ENCODE results near the gene ABLIM3. TPM values are rescaled to one million over a fixed set of nuclear protein-coding genes. Genes with fewer than 3 reads are reported as not detected.

Gene ABLIM3
- total RNA-seq, 4 donors from 2014 or later = 55.1 to 320 (median 94.2) TPM

DNA sequence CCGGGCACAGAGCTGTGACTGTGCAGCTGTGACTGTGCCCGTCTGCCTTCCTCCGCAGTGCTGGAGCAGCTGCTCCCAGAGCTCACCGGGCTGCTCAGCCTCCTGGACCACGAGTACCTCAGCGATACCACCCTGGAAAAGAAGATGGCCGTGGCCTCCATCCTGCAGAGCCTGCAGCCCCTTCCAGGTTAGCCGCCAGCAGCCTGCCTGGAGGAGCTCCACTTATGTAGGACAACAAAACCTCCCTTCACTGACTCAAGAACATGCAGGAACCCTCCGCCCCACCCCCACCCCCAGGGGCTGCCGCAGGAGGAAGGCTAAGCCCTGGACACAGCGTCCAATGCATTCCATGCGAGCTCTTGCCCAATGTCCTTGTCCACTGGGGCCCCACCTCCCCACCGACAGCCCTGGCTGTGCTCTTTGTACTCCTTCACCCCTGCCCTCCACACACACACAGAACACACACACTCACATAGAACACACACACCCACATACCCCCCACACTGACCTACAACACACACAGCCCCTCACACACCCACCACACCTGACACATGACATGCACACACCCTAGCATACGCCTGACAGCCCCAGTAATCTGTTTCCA is 158.3 kb downstream of the ABLIM3 start:
- TF ChIP-seq, protein P1, sequence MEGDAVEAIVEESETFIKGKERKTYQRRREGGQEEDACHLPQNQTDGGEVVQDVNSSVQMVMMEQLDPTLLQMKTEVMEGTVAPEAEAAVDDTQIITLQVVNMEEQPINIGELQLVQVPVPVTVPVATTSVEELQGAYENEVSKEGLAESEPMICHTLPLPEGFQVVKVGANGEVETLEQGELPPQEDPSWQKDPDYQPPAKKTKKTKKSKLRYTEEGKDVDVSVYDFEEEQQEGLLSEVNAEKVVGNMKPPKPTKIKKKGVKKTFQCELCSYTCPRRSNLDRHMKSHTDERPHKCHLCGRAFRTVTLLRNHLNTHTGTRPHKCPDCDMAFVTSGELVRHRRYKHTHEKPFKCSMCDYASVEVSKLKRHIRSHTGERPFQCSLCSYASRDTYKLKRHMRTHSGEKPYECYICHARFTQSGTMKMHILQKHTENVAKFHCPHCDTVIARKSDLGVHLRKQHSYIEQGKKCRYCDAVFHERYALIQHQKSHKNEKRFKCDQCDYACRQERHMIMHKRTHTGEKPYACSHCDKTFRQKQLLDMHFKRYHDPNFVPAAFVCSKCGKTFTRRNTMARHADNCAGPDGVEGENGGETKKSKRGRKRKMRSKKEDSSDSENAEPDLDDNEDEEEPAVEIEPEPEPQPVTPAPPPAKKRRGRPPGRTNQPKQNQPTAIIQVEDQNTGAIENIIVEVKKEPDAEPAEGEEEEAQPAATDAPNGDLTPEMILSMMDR (IDR thresholded peaks at IDR 0.05; ENCODE audit: low read depth) = no peak

DNA sequence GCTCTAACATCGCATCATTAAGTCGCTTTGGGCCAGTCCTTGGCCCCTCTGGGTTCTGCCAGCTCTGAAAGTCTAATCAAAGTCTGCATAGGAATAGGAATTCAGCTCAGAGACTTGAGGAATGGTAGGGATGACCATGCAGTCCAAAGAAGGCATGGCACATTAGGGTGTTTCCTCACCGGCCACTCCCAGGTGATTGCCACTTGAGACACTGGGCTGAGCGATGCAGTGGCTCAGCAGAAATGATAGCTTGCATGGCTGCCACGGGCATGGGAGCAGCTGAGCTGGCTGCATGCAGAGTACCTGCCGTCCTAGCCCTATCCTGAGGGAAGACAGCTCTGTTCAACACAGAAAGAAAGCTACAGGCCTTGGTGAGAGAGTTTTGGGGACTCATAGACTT is 159.1 kb downstream of the ABLIM3 start:
- TF ChIP-seq, protein P1 (IDR thresholded peaks at IDR 0.05; ENCODE audit: low read depth) = no peak

DNA sequence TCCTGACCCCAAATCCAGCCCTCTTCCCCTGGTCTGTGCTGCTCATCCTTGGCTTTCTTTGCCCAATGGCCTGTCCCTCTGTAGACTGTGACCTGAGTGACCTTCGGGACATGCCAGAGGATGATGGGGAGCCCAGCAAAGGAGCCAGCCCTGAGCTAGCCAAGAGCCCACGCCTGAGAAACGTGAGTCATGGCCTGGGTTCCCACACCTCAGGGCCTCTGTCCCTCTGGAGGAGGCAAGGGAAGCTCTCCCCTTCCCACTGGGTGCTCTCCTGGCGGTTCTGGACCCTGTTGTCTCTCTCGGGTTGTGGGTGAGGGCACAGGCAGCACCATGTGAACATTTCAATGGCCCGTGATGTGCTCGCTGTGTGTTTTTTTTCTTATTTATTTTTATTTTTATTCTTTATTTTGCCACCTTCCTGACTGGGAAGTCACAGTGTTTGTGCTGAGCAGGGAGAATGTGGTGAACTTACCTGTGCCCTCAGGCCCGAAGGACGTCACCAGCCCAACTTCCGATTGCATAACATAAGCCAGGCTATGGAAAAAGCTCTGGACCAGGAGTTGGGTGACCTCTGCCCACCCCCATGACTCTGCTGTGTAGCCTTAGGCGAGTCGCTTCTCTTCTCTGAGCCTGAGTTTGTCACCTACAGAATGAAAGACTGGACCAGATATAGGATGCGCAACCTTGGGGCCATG is 159.9 kb downstream of the ABLIM3 start:
- TF ChIP-seq, protein P1 (IDR thresholded peaks at IDR 0.05; ENCODE audit: low read depth) = no peak

DNA sequence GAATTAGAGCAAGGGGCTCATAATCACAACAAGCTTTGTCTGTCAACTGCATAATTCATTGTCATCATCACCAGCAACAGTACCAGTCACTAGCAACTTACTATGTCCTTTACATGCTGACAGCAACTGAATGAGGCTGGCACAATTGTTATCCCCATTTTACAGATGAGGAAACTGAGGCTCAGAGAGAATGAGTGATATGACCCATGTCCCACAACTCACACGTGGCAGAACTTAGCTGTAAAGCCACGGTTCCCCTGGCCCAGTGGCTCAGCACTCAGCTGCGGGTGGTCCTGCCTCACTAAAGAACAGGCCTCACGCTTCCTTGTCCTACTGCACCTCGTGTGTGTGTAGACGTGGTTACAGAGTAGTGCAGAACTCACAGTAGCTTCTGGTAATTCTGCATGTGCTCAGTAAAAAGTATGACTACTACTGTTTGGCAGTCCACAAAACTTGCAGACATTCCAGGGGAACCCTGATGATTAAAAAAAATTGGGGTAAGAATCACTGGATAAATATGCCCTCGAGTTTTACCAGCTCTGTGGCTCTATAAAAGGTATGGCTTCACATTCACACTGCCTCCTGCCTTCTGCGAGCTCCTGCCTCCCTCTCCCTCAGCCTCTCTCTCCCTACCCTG is 160.6 kb downstream of the ABLIM3 start:
- TF ChIP-seq, protein P1 (IDR thresholded peaks at IDR 0.05; ENCODE audit: low read depth) = no peak

DNA sequence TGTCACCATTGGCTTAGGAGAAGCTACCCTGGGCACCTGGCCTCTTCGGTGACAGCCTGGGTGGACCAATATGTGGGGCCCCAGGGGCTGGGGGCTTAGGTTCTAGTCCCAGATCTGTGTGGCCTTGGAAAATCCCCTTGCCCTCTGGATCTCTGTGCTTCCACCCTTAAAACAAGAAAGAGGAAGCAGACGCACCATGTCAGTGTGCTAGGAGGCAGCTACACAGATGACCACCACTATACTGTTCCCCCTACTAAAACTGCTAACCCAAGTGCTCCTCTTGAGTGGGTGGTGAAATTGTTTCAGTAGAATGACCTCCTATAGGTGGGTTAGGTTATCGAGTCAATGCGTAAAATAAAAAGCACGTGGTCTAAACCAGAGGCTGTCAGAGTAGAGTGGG is 161.3 kb downstream of the ABLIM3 start:
- TF ChIP-seq, protein P1 (IDR thresholded peaks at IDR 0.05; ENCODE audit: low read depth) = no peak

DNA sequence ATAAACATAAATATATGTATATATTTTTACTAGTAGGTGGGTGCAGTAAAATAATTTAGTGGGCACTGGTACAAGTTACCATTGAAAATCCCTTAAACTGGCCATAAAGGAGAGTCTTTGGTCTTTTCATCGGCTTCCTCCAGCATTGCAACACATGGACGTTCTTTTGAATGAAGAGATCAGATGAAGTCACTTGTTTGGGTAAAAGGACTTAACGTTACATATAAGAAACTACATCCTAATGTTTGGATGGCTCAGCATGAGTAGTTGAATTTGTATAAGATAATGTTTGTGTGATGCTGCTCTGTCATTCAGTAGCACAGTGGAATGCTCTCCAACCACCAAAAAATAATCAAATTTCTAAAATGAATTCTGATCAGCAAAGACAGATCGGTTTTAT is 161.9 kb downstream of the ABLIM3 start:
- TF ChIP-seq, protein P1 (IDR thresholded peaks at IDR 0.05; ENCODE audit: low read depth) = no peak

Measured in subcutaneous adipose tissue (tissue), 4 donors.